Activated CD8-positive, alpha-beta memory T cell treated with anti-CD3 and anti-CD28 coated beads, Interleukin-2, amount 50 U/mL, for 4 hours (primary cell): ENCODE data around the gene KCNMB4.

ENCODE experiments used
- DNase-seq: peaks from one replicate; pipeline ENCODE4 v3.0.0-alpha.2; 2020

KCNMB4 gene, protein sequence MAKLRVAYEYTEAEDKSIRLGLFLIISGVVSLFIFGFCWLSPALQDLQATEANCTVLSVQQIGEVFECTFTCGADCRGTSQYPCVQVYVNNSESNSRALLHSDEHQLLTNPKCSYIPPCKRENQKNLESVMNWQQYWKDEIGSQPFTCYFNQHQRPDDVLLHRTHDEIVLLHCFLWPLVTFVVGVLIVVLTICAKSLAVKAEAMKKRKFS

DNA sequence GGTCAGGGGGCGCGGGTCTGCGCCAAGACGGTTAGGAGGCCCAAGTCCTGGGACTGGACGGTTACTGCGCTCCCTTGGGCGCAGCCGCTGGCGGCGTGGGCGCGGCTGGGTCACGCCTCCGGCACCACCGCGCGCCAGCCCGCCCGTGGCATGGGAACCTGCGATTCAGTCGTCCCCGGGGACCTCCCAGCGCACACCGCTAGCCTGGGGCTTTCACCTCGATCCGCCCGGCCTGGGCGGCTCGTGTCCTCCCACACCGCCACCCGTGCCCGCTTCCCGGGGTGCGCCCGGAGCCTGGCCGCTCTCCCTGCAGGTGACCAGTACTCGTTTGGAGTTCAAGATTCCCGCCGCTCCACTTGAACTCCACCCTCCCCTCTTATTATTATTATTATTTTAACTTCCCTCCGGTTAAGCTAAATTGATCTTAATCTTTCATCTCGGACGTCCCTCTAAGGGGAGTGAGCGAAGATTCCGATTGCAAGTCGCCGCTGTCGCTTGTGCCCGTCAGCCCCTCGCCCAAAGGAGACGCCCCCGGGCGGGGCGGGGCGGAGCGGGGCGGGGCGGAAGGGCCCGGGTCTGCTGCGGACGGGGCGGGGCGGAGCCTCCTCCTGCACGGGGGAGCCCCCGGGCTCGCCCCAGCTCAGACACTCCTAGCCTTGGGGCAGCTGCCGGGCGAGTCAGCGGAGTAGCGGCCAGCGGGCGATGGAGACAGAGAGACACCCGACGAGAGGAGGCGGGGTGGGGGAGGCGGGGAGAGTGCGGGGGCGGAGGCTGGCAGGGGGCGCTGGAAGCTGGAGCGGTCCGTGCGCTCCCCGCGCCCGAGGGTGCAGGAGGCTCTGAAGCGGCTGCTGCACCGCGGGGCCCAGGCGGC lies at the start of gene KCNMB4:
Gene KCNMB4 (plus strand): TSS at position 643 of the 871 bp plus-strand sequence. CDS start 445 bp downstream, outside the sequence.
- peak; percentile 77 for DNase-seq

DNA sequence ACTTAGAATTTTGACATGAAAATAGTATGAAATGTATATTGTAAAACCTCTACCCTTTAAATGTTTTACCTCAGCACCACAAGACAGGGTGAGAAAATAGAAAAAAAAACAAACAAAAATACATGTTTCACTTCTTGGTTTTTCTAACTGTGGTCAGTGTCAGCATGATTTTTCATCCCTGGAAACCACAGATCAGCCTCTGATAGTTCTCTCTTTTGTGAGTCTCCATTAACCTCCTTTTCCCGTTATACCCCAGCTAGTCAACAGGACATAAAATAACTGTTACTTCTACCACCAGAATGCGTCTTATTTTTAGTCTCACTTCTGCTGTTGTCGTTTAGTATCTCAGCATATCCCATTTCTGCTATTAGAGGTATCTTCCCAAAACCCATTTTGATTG lies 48.3 kb upstream of the KCNMB4 start:
- no peak for DNase-seq

DNA sequence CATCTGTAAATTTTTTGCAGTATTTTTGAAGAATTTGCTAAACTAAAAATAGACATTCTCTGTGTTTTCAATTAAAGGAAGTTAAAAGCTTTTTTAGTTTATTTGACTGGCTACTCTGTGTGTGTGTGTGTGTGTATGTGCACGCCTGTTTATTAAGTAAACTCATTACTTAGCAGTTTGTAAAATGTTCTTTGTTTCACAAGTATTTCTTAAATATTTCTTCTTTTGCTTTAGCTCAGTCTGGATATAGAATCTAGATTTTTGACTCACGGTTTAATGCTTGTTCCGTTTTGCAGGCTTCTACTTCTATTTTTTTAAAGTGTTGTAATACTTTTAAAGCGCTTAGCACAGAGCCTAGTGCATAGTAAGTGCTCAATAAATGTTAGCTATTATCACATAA lies 46.5 kb upstream of the KCNMB4 start:
- DNase-seq, result no peak

DNA sequence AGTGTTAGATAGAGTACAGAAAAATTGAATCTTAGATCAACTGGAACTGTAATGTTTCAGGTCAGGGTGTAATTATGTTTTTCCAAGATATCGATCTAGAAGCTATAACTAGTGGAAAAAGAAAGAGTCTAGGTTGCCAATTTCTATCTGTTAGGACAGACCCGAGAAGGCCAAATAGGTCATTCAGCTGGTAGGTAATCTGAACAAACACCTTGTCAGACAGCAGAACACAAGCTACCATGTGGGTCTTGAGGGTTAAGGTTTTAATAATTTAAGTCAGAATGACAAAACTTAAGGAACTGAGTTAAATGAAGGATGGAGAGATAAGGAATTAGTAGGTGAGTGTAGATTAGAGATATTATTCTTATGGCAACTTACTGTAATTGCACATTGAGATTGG lies 44.9 kb upstream of the KCNMB4 start:
- no peak for DNase-seq

DNA sequence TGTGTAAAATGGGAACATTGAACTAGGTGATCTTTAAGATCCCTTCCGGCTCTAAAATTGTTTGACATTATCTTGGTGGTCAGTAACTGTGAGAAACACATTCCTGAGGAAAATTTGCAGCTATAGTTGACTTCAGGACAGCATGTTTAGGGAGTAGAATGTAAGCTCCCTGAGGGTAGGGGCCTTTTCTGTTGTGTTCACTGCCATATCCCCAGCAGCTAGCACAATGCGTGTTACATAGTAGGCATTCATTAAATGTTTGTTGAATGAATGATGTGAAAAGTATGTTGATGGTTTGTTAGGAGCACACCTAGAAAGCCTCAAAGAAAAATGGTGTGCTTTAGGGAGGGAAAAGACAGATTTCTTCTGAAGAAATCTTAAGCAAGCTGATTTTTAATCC lies 38.5 kb upstream of the KCNMB4 start:
- DNase-seq, result no peak

DNA sequence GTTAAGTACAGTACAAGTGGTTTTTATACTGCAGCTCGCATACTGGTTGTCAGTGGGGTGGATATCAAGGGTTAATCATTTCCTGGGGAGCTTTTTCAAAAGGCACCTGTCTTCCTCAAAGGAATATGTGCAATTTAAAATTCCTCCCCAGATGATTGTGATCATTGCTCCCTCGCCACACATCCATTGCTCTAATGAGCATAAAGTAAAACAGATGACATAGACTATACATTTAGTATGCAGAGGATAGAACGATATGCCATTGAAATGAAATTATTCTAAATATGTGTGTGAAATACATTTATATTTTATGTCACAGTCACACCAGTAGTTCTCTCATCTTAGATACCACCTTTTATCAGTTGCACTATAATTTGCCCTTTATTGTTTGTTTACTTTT lies 36.4 kb upstream of the KCNMB4 start:
- DNase-seq, result no peak

DNA sequence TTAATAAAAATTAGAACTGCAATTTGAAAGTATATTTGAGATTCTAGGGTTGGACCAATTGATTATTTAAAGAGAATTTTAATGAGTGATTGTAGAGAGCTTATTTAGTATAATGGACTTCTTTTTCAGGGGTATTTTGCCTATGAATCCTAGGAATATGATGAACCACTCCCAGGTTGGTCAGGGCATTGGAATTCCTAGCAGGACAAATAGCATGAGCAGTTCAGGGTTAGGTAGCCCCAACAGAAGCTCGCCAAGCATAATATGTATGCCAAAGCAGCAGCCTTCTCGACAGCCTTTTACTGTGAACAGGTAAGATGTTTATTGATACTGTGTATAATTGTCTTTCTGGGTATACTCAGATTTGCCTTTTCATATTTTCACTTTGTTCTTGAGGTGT lies 35.9 kb upstream of the KCNMB4 start:
- no peak for DNase-seq

DNA sequence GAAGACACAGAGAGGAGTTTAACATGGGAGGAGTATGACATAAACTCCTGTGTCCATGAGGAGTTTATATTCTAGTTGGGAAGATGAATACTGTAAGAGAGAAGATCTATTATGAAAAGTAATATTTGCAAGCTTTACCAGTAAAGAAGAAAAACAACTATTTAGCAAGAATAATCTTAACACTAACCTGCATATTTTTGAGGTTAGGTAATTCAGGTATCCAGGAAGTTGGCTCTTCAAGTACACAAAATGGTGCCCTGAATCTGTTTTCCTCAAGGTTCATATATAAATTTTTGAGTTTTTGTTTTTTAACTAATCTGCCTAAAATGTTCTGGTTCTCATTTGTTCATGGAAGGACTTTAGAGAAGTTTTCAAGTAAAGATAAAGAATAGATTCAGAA lies 33.9 kb upstream of the KCNMB4 start:
- no peak for DNase-seq

DNA sequence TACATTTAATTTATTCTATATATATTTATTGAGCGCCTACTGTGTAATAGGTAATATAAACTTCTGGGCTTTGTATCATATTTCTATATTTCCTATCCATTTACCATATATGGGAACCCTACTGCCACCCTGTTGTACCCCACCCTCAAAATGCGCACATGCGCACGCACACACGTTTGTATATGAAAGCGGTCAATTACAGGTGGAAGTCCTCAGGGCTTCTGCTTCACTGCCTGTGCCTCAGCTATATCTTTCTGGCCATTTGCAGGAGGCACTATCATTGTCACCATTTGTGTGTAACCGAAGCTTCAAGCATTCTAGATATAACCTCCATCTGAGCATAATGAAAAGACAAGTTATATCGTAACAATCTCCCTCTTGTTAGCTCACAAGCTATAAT lies 31.3 kb upstream of the KCNMB4 start:
- no peak for DNase-seq

DNA sequence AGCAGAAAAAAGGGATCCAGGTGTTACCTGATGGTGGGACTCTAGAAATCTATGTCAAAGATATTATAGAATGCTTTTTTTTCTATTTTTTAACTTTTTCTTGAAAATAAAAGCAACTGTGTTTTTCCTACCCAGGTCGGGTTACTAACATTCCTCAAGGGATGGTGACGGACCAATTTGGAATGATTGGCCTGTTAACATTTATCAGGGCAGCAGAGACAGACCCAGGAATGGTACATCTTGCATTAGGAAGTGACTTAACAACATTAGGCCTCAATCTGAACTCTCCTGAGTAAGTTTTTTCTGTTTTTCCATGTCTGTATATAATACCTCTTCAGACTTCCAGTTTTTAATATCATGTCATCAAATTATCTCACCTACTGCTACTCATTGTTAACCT lies 27.6 kb upstream of the KCNMB4 start:
- no peak for DNase-seq

DNA sequence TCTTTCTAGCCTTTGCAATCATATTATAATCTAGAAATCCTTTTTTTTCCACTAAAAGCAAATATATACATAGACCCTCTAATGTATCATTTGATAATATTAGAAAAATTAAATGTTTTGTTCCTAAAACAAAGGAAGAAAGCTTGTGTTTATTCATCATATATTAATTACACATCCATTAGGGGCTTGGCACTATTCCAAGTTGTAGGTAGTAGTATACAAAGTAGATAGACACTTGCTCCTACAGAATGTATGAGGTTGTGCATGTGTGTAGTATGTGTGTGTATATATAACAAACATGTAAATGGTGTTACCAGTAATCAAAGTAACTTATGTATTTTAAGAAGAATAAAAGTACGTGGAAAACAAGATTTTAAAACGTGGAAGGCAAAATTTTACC lies 15.0 kb upstream of the KCNMB4 start:
- no peak for DNase-seq

DNA sequence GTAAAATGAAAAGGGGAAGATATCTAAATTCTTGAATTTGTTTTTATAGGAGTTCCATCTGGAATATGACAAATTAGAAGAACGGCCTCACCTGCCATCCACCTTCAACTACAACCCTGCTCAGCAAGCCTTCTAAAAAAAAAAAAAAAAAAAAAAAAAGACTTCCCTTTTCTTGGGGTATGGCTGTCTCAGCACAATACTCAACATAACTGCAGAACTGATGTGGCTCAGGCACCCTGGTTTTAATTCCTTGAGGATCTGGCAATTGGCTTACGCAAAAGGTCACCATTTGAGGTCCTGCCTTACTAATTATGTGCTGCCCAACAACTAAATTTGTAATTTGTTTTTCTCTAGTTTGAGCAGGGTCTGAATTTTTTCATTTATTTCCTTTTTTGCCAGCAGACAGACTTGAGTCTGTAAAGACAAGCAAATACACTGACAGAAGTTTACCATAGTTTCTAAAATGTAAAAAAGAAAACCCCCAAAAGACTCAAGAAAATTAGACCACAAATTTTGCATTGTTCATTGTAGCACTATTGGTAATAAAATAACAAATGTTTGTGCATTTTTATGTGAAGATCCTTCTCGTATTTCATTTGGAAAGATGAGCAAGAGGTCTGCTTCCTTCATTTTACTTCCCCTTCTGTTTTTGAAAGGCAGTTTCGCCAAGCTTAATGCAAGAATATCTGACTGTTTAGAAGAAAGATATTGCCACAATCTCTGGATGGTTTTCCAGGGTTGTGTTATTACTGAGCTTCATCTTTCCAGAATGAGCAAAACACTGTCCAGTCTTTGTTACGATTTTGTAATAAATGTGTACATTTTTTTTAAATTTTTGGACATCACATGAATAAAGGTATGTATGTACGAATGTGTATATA lies 12.1 kb upstream of the KCNMB4 start:
- no peak for DNase-seq

DNA sequence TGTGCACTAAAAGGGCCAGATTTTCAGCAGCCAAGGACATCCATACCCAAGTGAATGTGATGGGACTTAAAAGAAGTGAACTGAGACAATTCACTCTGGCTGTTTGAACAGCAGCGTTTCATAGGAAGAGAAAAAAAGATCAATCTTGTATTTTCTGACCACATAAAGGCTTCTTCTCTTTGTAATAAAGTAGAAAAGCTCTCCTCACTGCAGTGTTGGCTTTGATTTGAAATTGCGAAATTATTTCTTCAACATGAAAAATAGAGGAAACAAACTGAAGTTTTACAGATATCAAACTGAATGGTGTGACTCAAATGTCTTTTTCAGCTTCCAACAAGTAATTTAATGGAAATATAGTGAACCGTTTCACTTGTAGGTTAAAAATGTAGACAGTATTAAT lies 11.3 kb upstream of the KCNMB4 start:
- DNase-seq, result no peak

DNA sequence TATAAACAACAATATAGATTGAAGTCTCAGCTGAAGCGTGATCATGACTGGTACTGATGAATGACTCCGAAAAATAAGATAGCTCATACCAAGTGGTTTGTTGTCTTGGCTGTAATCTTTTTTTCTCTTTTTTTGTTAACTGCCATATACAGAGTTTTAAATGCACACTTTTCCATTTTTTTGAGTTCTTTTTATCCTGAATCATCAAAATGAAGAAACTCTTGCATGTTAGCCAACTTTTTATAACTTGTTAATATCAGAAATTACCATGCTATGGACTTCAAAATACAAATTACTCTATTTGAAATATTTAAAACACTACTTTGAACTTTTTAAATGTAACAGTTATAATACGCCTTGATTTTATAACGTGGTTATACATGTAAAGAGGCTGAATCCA lies 10.1 kb upstream of the KCNMB4 start:
- no peak for DNase-seq

DNA sequence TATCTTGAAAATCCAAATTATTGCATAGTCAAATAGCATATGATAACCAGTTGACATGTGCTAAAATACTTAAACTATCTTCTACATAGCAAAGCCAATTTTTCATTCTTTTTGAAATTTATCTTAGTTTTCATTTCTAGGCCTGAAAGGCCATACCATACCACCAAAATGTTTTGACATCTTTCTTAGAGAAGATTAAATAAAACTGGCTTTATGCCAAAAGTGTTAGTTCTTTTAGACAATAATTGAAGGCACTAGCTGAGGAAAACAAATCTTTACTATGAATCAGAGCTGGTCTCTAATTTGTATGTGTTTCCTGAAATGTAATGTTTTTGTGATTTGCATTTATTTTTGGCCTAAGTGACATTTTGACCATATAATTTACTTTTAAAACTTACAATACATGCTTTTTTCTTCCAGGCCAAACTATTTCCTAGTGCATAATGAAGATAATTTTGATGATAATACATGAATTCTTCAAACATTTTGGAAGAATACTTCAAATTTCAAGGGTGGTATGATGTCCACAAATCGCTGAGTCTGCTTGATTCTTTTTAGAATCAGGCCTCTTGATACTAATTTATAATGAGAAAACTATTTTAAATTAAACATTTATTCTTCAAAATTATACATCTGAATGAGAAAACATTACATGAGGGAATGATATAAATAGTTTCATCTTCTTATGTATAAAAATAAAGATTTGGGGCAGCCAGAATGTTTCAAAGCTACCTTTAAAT lies 6.5 kb upstream of the KCNMB4 start:
- no peak for DNase-seq

DNA sequence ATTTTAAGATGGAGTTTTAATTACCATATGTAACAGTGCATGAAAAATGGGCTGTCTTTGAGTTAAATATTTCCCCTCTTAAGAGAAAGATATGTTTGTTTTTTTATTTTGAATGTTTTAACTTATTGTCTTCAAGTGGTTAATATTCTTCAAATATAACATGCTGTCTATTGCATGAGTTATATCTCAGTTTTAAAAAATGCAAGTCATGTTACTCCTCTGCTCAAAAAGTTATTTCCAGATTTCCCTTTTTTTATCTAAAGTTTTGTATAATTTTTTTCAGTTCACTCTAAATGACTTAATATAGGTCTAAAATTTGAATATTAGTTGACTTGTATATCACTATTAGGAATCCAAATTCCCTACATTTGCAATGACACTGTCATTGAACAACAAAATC lies 5.9 kb upstream of the KCNMB4 start:
- DNase-seq, result no peak

DNA sequence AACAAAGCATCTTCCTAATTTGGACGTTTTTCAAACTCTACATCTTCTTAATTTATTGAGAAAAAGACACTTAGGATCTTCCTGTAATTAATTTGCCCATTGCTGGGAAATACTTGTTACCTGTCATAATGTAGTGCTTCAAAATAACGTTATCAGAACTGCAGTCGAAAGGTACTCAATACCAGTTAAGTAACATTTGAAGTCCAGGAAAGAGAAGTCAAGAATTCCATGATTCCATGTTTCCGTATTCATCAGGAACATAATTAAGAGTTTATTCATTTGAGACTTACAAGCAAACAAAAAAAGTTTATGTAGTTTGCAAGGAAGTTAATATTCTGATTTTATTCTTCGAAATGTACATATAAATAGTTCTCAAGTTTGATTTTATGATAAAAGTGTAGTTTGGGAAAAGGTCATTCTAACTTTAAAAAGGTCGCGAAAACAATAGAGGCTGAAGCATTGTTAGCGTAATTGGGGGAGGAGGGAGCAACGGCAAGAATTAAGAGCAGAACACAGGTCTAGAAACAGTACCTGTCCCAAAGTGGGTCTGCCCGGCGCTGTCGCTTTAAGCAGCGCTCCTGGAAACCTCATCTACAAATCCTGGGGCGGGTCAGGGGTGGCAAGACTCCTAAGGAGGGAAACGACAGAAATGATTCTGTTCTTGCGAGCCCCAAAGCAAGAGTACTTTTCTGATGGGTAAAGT lies 1.2 kb upstream of the KCNMB4 start:
- DNase-seq, result no peak

DNA sequence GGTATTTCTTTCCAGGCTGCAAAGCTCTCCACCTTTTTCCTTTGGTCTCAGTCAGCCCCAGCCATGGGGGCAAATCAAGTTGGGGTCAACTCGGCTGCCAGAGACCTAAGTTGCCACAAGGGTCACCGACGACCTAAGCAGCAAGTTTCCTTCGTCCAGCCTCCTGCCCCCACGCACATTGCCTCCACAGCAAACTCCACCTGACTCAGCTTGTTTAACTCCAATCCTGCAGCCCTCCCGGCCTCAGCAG lies 767 bp upstream of the KCNMB4 start:
- no peak for DNase-seq

DNA sequence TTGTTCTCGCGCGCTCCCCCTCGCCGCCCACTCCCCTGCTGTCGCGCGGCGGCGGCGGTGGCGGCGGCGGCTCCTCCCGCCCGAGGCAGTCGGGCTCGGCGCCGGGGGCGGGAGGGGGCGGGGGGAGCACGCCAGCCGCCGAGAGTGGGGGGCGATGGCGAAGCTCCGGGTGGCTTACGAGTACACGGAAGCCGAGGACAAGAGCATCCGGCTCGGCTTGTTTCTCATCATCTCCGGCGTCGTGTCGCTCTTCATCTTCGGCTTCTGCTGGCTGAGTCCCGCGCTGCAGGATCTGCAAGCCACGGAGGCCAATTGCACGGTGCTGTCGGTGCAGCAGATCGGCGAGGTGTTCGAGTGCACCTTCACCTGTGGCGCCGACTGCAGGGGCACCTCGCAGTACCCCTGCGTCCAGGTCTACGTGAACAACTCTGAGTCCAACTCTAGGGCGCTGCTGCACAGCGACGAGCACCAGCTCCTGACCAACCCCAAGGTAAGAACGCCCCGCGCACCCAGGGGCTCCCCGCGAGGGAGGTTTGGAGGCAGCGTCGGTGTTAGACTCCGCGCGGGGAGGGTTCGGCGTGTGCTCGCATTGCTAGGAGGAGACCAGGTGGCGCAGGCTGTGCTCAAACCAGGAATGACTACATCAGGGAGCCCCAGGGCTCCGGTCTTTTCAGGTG lies 629 bp downstream of the KCNMB4 start:
- peak; percentile 63 for DNase-seq

DNA sequence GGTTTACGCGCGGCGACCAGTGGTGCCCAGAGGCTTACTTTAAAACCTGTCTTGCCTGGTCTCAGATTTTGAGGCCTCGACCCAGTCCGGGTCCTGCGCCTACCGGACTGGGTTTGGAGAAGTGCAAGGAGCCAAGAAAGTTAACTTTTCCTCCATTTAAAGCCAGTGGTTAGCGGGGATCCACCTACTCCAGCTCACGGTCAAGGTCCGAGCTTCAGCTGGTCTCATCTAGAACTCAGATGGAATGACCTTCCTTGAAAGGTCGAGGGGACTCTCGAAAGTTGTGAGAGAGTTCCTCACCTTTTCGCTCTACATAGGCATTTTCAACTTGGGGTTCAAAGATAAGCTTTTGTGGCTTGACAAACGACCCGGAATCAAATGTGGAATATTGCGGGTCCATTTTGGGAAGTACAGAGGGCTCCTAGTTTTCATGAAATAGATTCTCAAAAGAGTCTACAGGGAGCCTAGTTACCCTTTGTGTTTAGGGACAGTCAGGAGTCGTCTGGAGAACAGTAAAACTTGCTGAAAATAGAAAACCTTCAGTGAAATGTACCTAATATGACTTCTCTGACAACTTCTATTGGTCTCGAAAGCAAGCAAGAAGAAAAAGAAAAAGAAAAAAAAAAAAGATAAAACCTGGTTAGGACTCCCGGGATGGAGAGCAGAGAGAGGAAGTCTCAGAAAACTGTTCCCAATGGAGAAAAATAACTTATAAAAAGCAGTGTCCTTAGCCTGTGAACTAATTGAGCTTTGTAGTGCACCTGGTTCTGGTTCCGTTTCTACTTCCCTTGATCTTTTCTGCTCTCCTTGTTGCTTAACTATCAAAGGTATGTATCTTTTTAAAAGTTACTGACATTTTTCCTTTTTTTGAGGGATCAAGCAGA lies 1.4 kb downstream of the KCNMB4 start:
- DNase-seq, result no peak

DNA sequence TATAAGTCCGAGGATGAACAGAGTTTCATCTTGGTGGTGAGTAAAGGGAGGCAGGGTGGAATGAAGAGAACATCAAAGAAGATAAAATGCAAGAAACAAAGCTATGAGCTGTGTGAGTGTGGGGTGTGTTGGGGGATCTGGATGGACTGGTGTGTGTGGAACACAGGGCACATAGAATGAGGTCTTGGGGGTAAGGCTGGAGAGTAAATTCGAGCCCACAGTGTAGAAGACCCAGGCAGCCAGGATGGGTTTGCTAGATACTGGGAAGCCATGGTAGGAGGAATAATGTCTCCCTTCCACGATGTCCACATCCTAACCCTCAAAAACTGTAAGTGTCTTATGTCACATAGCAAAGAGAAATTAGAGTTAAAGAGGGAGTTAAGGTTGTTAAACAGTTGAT lies 6.8 kb downstream of the KCNMB4 start:
- no peak for DNase-seq
